ENCODE results near the gene SCN3B. TPM values are rescaled to one million over a fixed set of nuclear protein-coding genes. Genes with fewer than 3 reads are reported as not detected.
A peak's percentile ranks its signal among the peaks of the same experiment; 100 is the strongest.

SCN3B gene, protein sequence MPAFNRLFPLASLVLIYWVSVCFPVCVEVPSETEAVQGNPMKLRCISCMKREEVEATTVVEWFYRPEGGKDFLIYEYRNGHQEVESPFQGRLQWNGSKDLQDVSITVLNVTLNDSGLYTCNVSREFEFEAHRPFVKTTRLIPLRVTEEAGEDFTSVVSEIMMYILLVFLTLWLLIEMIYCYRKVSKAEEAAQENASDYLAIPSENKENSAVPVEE
- total RNA-seq: 4.7 TPM

DNA sequence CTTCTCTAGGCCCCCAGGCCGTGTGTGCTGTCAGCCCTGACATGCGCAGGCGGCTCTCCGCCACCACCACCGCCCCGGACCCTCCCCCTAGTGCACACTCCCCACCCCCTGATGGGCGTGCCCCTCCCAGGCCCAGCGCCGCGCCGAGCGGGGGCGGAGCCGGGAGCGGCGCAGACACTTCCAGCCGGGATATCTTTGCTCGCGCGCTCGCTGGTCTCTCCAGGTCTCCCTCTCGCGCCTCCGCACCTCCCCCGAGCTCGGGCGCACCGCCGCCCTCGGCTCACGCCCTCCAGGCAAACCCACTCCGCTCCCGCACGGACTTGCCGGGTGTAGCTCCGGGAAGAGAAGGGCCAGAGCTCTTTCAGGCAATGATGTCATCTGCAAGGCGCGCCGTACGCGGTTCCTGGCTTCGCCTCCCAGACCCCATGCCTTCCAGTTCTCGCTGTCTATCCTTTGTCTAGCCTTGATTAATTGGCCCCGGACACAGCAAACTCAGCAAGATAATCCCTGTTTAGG, at the start of gene SCN3B:
Gene SCN3B (minus strand): TSS at position 59 of the 516 bp plus-strand sequence. CDS start 823 bp downstream, outside the sequence.
- peak within 1 kb of the TSS; percentile 49 to 59 for H3K4me3 ChIP-seq
- no peaks in the 10 kb centered on the region for H3K4me1 ChIP-seq
- no peak for DNase-seq (ENCODE audit: low spot score in 2 of 2)
- TF ChIP-seq, protein P1, sequence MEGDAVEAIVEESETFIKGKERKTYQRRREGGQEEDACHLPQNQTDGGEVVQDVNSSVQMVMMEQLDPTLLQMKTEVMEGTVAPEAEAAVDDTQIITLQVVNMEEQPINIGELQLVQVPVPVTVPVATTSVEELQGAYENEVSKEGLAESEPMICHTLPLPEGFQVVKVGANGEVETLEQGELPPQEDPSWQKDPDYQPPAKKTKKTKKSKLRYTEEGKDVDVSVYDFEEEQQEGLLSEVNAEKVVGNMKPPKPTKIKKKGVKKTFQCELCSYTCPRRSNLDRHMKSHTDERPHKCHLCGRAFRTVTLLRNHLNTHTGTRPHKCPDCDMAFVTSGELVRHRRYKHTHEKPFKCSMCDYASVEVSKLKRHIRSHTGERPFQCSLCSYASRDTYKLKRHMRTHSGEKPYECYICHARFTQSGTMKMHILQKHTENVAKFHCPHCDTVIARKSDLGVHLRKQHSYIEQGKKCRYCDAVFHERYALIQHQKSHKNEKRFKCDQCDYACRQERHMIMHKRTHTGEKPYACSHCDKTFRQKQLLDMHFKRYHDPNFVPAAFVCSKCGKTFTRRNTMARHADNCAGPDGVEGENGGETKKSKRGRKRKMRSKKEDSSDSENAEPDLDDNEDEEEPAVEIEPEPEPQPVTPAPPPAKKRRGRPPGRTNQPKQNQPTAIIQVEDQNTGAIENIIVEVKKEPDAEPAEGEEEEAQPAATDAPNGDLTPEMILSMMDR (IDR thresholded peaks at IDR 0.05): no peak
- no peaks in the 10 kb centered on the region for H3K36me3 ChIP-seq
- no peak within 1 kb of the TSS for H3K27ac ChIP-seq
- intact Hi-C loops (cut with DNase I): no loop called here
- H3K27me3 ChIP-seq: no peaks in the 10 kb centered on the region
- no peaks in the 10 kb centered on the region for H3K9me3 ChIP-seq

DNA sequence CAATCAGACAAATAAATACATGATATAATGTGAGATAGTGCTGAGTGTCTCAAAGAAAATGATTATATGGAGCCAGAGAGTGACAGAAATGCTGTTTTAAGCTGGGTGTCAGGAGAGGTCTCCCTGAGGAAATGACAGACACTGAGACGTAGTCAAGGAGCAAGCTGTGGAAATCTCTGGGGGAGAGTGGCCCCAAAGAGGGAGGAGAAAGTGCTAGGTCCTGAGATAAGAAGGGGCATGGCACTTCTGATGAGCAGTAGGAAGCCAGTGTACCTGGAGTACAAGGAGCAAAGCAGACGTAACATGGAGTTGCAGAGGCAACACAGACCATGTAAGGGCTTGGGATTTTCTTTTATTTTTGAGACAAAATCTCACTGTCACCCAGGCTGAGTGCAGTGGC, 48.3 kb upstream of the SCN3B start:
- DNase-seq (ENCODE audit: low spot score in 2 of 2): no peak
- H3K27me3 ChIP-seq: no peaks in the 10 kb centered on the region
- H3K36me3 ChIP-seq: no peaks in the 10 kb centered on the region
- TF ChIP-seq, protein P1 (IDR thresholded peaks at IDR 0.05): no peak
- no peaks in the 10 kb centered on the region for H3K4me1 ChIP-seq
- H3K4me3 ChIP-seq: no peak overlapping the region
- no peak overlapping the region for H3K27ac ChIP-seq
- intact Hi-C loops (cut with DNase I): no loop called here
- H3K9me3 ChIP-seq: no peaks in the 10 kb centered on the region

DNA sequence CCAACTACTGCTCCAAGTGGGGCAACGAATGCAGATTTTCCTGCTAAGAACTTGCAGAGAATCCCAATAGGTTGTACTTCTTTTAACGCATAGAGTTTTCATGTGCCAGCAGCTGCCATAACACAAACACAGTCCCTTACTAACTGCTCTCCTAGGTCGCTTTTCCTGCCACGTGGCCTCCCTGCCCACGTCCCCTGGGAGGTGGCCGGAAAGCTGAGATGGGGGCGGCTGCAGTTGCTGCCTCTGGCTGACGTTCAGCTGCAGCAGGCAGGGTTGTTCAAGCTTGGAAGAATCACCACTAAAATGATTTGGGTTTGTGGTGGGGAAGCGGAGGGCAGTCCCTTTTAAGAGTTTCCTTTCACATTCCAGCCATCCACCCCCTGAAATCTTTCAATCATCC, 47.7 kb upstream of the SCN3B start:
- intact Hi-C loops (cut with DNase I): no loop called here
- H3K27ac ChIP-seq: no peak overlapping the region
- H3K4me1 ChIP-seq: no peaks in the 10 kb centered on the region
- no peaks in the 10 kb centered on the region for H3K9me3 ChIP-seq
- TF ChIP-seq, protein P1 (IDR thresholded peaks at IDR 0.05): no peak
- no peaks in the 10 kb centered on the region for H3K27me3 ChIP-seq
- H3K36me3 ChIP-seq: no peaks in the 10 kb centered on the region
- H3K4me3 ChIP-seq: no peak overlapping the region
- no peak for DNase-seq (ENCODE audit: low spot score in 2 of 2)

DNA sequence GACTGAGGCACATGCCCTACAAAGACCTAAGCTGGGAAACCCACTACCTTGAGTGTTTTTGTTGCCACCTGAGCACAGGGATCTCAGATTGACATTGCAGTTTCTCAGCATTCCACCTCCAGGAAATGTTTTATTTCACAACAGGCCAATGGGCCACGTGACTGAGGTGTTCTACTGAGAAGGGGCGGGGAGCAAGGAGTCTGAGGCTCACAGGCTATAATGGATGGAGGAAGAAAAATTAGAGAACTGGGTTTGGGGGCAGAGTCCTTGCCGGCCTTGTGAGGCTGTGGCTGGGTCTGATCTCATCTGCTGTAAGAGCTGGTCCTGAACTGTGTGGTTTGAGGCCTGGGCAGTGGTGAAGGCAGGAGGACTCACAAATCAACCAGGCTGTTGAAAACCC, 46.3 kb upstream of the SCN3B start:
- TF ChIP-seq, protein P1 (IDR thresholded peaks at IDR 0.05): no peak
- Histone ChIP-seq H3K4me1 (no peaks in the 10 kb centered on the region), H3K4me3 (no peak overlapping the region), H3K27ac (no peak overlapping the region), H3K36me3 (no peaks in the 10 kb centered on the region), H3K9me3 (no peaks in the 10 kb centered on the region), H3K27me3 (no peaks in the 10 kb centered on the region)
- DNase-seq (ENCODE audit: low spot score in 2 of 2): no peak
- intact Hi-C loops (cut with DNase I): no loop called here

DNA sequence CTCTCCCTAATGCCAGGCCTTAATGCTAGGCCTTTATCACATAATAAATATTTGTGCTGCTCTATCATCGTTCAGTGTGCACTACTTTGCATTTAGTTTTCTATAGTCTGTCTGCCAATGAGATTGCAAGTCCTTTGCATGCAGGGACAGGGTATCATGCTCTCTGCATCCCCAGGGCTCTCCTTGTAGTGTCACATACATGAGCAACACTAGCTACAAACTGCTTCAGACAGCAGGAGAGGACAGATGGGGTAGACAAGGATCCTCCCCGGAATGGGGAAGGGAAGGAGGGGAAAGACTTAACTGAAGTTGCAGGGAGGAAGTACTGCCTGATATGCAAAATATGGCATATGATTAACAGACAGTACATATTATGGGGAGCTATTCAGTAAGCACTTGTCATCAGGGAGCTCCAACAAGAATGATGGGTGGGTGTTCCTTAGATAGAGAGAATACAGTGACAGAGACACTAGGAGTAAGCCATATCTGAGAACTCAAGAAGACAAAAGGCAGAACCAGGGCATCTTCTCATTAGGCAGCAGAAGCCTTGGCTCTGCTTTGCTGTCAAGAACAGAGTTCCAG, 44.2 kb upstream of the SCN3B start:
- intact Hi-C loops (cut with DNase I): no loop called here
- no peak for DNase-seq (ENCODE audit: low spot score in 2 of 2)
- H3K27ac ChIP-seq: no peak overlapping the region

More for the DNA sequence above, 44.2 kb upstream of the SCN3B start:
- Histone ChIP-seq H3K4me1 (no peaks in the 10 kb centered on the region), H3K36me3 (no peaks in the 10 kb centered on the region), H3K4me3 (no peak overlapping the region), H3K27me3 (no peaks in the 10 kb centered on the region), H3K9me3 (no peaks in the 10 kb centered on the region)
- TF ChIP-seq, protein P1 (IDR thresholded peaks at IDR 0.05): no peak
